Trophoblast cell (in vitro differentiated cells and primary cell): ENCODE data around the gene LDLRAP1.

Experiments
- DNase-seq, 2 donors: peaks; one replicate each; pipeline ENCODE4 v3.0.0-alpha.2; 2016
- H2AFZ ChIP-seq: 2 replicates; pipeline ENCODE4 v1.6.1; 2013; ENCODE audit warnings: low read length, moderate library complexity, mild to moderate bottlenecking; ENCODE audit not compliant: insufficient read depth, poor library complexity
- H2AK5ac ChIP-seq: 2 replicates; pipeline ENCODE4 v1.6.1; 2013; ENCODE audit warnings: mild to moderate bottlenecking, low read length
- H2BK120ac ChIP-seq: 2 replicates; pipeline ENCODE4 v1.6.1; 2013; ENCODE audit warnings: low read length, mild to moderate bottlenecking, moderate library complexity; ENCODE audit not compliant: insufficient read depth, poor library complexity
- H2BK12ac ChIP-seq: 2 replicates; pipeline ENCODE4 v1.6.1; 2013; ENCODE audit warnings: mild to moderate bottlenecking, low read length, moderate library complexity
- H2BK5ac ChIP-seq: 2 replicates; pipeline ENCODE4 v1.6.1; 2013; ENCODE audit warnings: low read length, low read depth, moderate library complexity, mild to moderate bottlenecking; ENCODE audit not compliant: poor library complexity
- H3K14ac ChIP-seq: 2 replicates; pipeline ENCODE4 v1.6.1; 2013; ENCODE audit warnings: mild to moderate bottlenecking, low read length
- H3K18ac ChIP-seq: 2 replicates; pipeline ENCODE4 v1.6.1; 2013; ENCODE audit warnings: mild to moderate bottlenecking, low read length
- H3K23ac ChIP-seq: 2 replicates; pipeline ENCODE4 v1.6.1; 2013; ENCODE audit warnings: low read length
- H3K27ac ChIP-seq: 2 replicates; pipeline ENCODE4 v1.5.1; 2013; ENCODE audit warnings: low read depth, mild to moderate bottlenecking, inconsistent platforms, low read length, moderate library complexity
- H3K27me3 ChIP-seq: 2 replicates; pipeline ENCODE4 v1.6.1; 2013; ENCODE audit warnings: inconsistent platforms, mild to moderate bottlenecking, low read length, moderate library complexity; ENCODE audit not compliant: insufficient read depth
- H3K36me3 ChIP-seq, 2 experiments: 1 replicate in 1 of 2; 2 replicates in 1 of 2; pipeline ENCODE4 v1.6.1; 2013; ENCODE audit warnings: low read length in 2 of 2, mild to moderate bottlenecking in 2 of 2, moderate library complexity in 1 of 2; ENCODE audit not compliant: insufficient read depth in 2 of 2, control insufficient read depth in 1 of 2
- H3K4ac ChIP-seq: 2 replicates; pipeline ENCODE4 v1.6.1; 2013; ENCODE audit warnings: low read depth, mild to moderate bottlenecking, low read length, moderate library complexity
- H3K4me1 ChIP-seq, 2 experiments: 1 replicate in 1 of 2; 2 replicates in 1 of 2; pipeline ENCODE4 v1.6.1; 2013; ENCODE audit warnings: low read length in 2 of 2, mild to moderate bottlenecking in 2 of 2, moderate library complexity in 1 of 2; ENCODE audit not compliant: insufficient read depth in 2 of 2, control insufficient read depth in 1 of 2
- H3K4me2 ChIP-seq: 2 replicates; pipeline ENCODE4 v1.6.1; 2013; ENCODE audit warnings: inconsistent platforms, mild to moderate bottlenecking, low read length, moderate library complexity
- H3K4me3 ChIP-seq: 2 replicates; pipeline ENCODE4 v1.5.1; 2013; ENCODE audit warnings: mild to moderate bottlenecking, low read depth, low read length, inconsistent platforms
- H3K79me1 ChIP-seq: one replicate; pipeline ENCODE4 v1.6.1; 2013; ENCODE audit warnings: low read length
- H3K79me2 ChIP-seq: 2 replicates; pipeline ENCODE4 v1.6.1; 2013; ENCODE audit warnings: low read length, mild to moderate bottlenecking; ENCODE audit not compliant: control insufficient read depth, insufficient read depth, poor library complexity
- H3K9ac ChIP-seq: 2 replicates; pipeline ENCODE4 v1.6.1; 2013; ENCODE audit warnings: mild to moderate bottlenecking, low read length
- H3K9me3 ChIP-seq: 2 replicates; pipeline ENCODE4 v1.6.1; 2013; ENCODE audit warnings: low read depth, mild to moderate bottlenecking, control low read depth, inconsistent platforms, low read length; ENCODE audit not compliant: insufficient read depth
- H4K12ac ChIP-seq: 2 replicates; pipeline ENCODE4 v1.6.1; 2013; ENCODE audit warnings: low read depth, mild to moderate bottlenecking, low read length, moderate library complexity
- H4K8ac ChIP-seq: 2 replicates; pipeline ENCODE4 v1.6.1; 2013; ENCODE audit warnings: low read depth, mild to moderate bottlenecking, low read length, moderate library complexity
- H4K91ac ChIP-seq: one replicate; pipeline ENCODE4 v1.6.1; 2013; ENCODE audit warnings: low read depth, mild to moderate bottlenecking, low read length, moderate library complexity
- WGBS: extraction: QIAGEN DNeasy Blood & Tissue Kit; methylation state at CpG from one replicate; pipeline ENCODE4 v1.1.7; 2013; ENCODE audit warnings: missing lambda C conversion rate; ENCODE audit not compliant: insufficient read length, insufficient coverage; ENCODE audit errors: extremely low coverage; 5-methylcytosine and 5-hydroxymethylcytosine counted together

LDLRAP1 gene

DNA sequence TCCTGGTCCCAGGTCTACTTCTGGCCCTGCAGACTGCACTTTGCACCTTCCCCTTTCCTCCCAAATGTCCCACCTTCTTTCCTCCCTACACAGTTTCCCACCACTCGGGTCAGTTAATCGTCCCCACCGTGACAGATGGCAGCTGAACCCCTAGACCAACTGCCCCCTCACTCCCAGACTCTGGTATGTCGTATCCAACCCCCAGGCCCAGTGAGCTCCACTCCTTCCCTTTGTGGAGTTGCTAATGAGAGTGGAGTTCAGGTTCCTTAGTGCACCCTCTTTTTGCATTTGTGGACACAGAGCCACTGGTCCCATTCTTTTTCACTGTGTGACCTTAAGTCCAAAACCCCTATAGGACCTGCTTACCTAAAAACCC, 75.0 kb downstream of the LDLRAP1 start:
- no peak overlapping the region for H4K8ac ChIP-seq
- peaks cover 3% of the 10 kb centered on the region for H3K9me3 ChIP-seq
- no peak overlapping the region for H3K18ac ChIP-seq
- H3K79me1 ChIP-seq, result no peaks in the 10 kb centered on the region
- no peak overlapping the region for H3K27ac ChIP-seq
- H3K79me2 ChIP-seq, result no peaks in the 10 kb centered on the region
- no peak overlapping the region for H3K4me2 ChIP-seq
- no peak overlapping the region for H3K4ac ChIP-seq
- H2AK5ac ChIP-seq, result no peak overlapping the region
- H4K91ac ChIP-seq, result no peak overlapping the region
- no peak overlapping the region for H3K9ac ChIP-seq
- DNase-seq, result no peak
- H2BK120ac ChIP-seq, result no peak overlapping the region
- WGBS, result no CpG with 5 or more reads among the region's 4 CpGs
- no peaks in the 10 kb centered on the region for H3K36me3 ChIP-seq
- peak overlapping the region; percentile 96 for H3K23ac ChIP-seq
- H2AFZ ChIP-seq, result no peak overlapping the region
- no peak overlapping the region for H3K14ac ChIP-seq
- no peak overlapping the region for H3K4me3 ChIP-seq
- no peak overlapping the region for H2BK5ac ChIP-seq
- peaks cover 21% of the 10 kb centered on the region for H3K27me3 ChIP-seq
- no peak overlapping the region for H2BK12ac ChIP-seq
- no peak overlapping the region for H4K12ac ChIP-seq
- peaks cover 12 to 13% of the 10 kb centered on the region in 2 experiments for H3K4me1 ChIP-seq
